Measurements from ENCODE around the gene HDAC9.

HDAC9 gene

DNA sequence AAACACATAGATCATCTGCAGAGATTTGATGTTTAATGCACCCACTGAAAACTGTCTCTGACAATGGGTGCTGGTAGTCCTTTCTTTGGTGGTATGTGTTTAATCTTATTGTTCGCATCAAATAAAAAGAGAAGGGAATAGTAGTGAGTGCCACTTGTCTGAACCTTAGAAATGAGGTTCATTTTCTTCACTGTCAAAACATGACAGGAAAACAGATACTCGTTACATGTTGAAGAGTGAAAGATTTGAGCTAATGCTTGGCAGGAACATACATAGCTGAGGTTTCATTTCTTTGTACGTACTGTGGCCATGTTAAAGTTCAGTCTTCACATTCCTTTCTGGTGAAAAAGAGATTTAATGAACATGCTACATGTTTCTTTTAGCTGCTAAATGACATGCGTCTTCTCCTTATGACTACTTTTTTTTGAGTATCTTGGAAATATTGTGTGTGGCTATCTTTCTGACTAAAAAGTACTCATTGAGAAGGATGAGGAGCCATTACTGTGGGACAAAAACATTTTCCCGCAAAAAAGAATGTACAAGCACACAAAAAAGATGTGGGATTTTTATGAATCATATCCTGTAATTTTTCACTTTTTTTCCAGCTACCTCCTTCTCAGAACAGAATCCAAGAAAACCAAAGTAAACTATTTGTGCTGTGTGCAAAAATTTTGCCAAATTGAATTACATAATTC, 513.8 kb downstream of the HDAC9 start:
- Histone ChIP-seq H3F3A (ENCODE audit: insufficient read depth) (no peaks in the 10 kb centered on the region), H2AFZ (ENCODE audit: low read depth, low read length, severe bottlenecking) (no peak overlapping the region), H3K79me2 (ENCODE audit: insufficient read depth, low read length) (no peaks in the 10 kb centered on the region), H3K9me2 (replicated peaks; ENCODE audit: insufficient read depth, low read length) (no peaks in the 10 kb centered on the region), H3K4me2 (ENCODE audit: low read depth, low read length, poor library complexity, severe bottlenecking) (no peak overlapping the region), H3K4me3 (ENCODE audit: insufficient read depth, low read length, poor library complexity, severe bottlenecking) (no peak overlapping the region), H3K27me3 (ENCODE audit: low read length) (no peaks in the 10 kb centered on the region), H3K27ac (ENCODE audit: low read depth, low read length) (no peak overlapping the region), H3K9me3 (ENCODE audit: insufficient read depth, low read length) (no peaks in the 10 kb centered on the region), H3K36me3 (ENCODE audit: low read length) (no peaks in the 10 kb centered on the region), H3K9ac (ENCODE audit: low read length) (no peak overlapping the region), H4K20me1 (ENCODE audit: low read depth, low read length) (no peaks in the 10 kb centered on the region)
- no peak for TF ChIP-seq EZH2phosphoT487 (conservative IDR thresholded peaks at IDR 0.05; ENCODE audit: low read length)
- TF ChIP-seq CTCF (IDR thresholded peaks at IDR 0.05; ENCODE audit: insufficient read depth, low read length, poor library complexity, severe bottlenecking): no peak

DNA sequence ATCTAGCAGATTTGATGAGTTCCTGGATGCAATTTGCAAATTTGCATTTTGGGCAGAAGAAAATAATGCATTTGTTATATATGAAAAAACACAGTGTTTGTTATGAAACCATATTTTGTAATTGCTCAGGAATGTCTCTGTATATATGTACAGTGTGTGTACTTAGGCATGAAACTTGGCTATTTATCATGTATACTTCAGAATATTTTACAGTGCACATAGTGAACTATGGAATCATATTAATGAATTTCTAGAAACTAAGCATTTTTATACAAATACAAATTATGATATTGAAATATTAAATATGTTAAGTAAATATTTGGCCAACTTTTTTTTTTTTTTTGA, 514.4 kb downstream of the HDAC9 start:
- Histone ChIP-seq H3K9me3 (ENCODE audit: insufficient read depth, low read length) (no peaks in the 10 kb centered on the region), H3F3A (ENCODE audit: insufficient read depth) (no peaks in the 10 kb centered on the region), H3K9me2 (replicated peaks; ENCODE audit: insufficient read depth, low read length) (no peaks in the 10 kb centered on the region), H3K4me2 (ENCODE audit: low read depth, low read length, poor library complexity, severe bottlenecking) (no peak overlapping the region), H4K20me1 (ENCODE audit: low read depth, low read length) (no peaks in the 10 kb centered on the region), H3K9ac (ENCODE audit: low read length) (no peak overlapping the region), H3K79me2 (ENCODE audit: insufficient read depth, low read length) (no peaks in the 10 kb centered on the region), H3K27ac (ENCODE audit: low read depth, low read length) (no peak overlapping the region), H3K36me3 (ENCODE audit: low read length) (no peaks in the 10 kb centered on the region), H3K27me3 (ENCODE audit: low read length) (no peaks in the 10 kb centered on the region), H3K4me3 (ENCODE audit: insufficient read depth, low read length, poor library complexity, severe bottlenecking) (no peak overlapping the region), H2AFZ (ENCODE audit: low read depth, low read length, severe bottlenecking) (no peak overlapping the region)
- no peak for TF ChIP-seq CTCF (IDR thresholded peaks at IDR 0.05; ENCODE audit: insufficient read depth, low read length, poor library complexity, severe bottlenecking)
- TF ChIP-seq EZH2phosphoT487 (conservative IDR thresholded peaks at IDR 0.05; ENCODE audit: low read length): no peak

DNA sequence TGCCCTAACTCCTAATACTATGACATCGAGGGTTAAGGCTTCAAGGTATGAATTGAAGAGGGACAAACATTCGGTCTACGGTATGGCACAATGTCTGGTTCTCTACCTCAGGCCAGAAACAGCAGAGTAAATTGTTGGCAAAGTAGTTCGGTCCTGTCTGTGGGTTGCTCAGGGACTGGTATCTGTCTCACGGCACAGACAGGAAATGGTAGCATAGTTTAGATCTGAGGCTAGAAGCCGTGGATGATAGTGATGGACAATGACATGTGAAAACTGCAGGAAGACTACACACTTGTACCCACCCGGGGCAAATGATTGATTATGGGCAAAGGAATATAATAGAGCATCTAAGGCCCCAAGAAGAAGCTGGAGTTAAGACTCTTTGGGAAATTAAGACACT, 515.7 kb downstream of the HDAC9 start:
- no peaks in the 10 kb centered on the region for H3K9me2 ChIP-seq (replicated peaks; ENCODE audit: insufficient read depth, low read length)

More for the DNA sequence above, 515.7 kb downstream of the HDAC9 start:
- TF ChIP-seq CTCF (IDR thresholded peaks at IDR 0.05; ENCODE audit: insufficient read depth, low read length, poor library complexity, severe bottlenecking) (no peak), EZH2phosphoT487 (conservative IDR thresholded peaks at IDR 0.05; ENCODE audit: low read length) (no peak)
- no peaks in the 10 kb centered on the region for H3K27me3 ChIP-seq (ENCODE audit: low read length)
- no peaks in the 10 kb centered on the region for H3K36me3 ChIP-seq (ENCODE audit: low read length)
- no peaks in the 10 kb centered on the region for H3K9me3 ChIP-seq (ENCODE audit: insufficient read depth, low read length)
- no peak overlapping the region for H3K4me2 ChIP-seq (ENCODE audit: low read depth, low read length, poor library complexity, severe bottlenecking)
- H3K4me3 ChIP-seq (ENCODE audit: insufficient read depth, low read length, poor library complexity, severe bottlenecking): no peak overlapping the region
- no peak overlapping the region for H2AFZ ChIP-seq (ENCODE audit: low read depth, low read length, severe bottlenecking)
- no peak overlapping the region for H3K9ac ChIP-seq (ENCODE audit: low read length)
- H3K27ac ChIP-seq (ENCODE audit: low read depth, low read length): no peak overlapping the region
- H3K79me2 ChIP-seq (ENCODE audit: insufficient read depth, low read length): no peaks in the 10 kb centered on the region
- H3F3A ChIP-seq (ENCODE audit: insufficient read depth): no peaks in the 10 kb centered on the region
- no peaks in the 10 kb centered on the region for H4K20me1 ChIP-seq (ENCODE audit: low read depth, low read length)
